Ectodermal cell (in vitro differentiated cells): Measurements from ENCODE around the gene CNR2.
"Not testable (repeated sequence)": the region's sequence is repeated elsewhere in the genome, so short reads cannot be mapped to it uniquely, and the experiment has no call there.

ENCODE experiments used
- H3K27ac ChIP-seq: 2 replicates; pipeline ENCODE4 v1.7.0; 2013; ENCODE audit warnings: mild to moderate bottlenecking, low read depth, low read length; ENCODE audit not compliant: insufficient read depth, poor library complexity, severe bottlenecking
- H3K27me3 ChIP-seq: 2 replicates; pipeline ENCODE4 v1.7.0; 2013; ENCODE audit warnings: mild to moderate bottlenecking, low read length; ENCODE audit not compliant: insufficient read depth, control insufficient read depth, poor library complexity, severe bottlenecking
- H3K36me3 ChIP-seq: one replicate; pipeline ENCODE4 v1.7.0; 2013; ENCODE audit warnings: low read length; ENCODE audit not compliant: control insufficient read depth, insufficient read depth
- H3K4me1 ChIP-seq: one replicate; pipeline ENCODE4 v1.7.0; 2013; ENCODE audit warnings: low read length; ENCODE audit not compliant: control insufficient read depth, insufficient read depth
- H3K4me3 ChIP-seq: 2 replicates; pipeline ENCODE4 v1.7.0; 2013; ENCODE audit warnings: low read depth, low read length, control low read depth; ENCODE audit not compliant: insufficient read depth
- H3K9me3 ChIP-seq: 2 replicates; pipeline ENCODE4 v1.7.0; 2013; ENCODE audit warnings: mild to moderate bottlenecking, low read length, moderate library complexity; ENCODE audit not compliant: control insufficient read depth
- WGBS, 2 experiments: methylation state at CpG; one replicate each; pipeline ENCODE4 v1.1.7; 2013; ENCODE audit warnings: missing lambda C conversion rate in 2 of 2; 5-methylcytosine and 5-hydroxymethylcytosine counted together

Gene CNR2

GRCh38 chr1:23905461-23906025 is 7.6 kb downstream of the CNR2 start:
- Histone ChIP-seq H3K4me3 (no peak overlapping the region), H3K9me3 (no peaks in the 10 kb centered on the region), H3K36me3 (no peaks in the 10 kb centered on the region), H3K4me1 (peaks cover 5% of the 10 kb centered on the region), H3K27ac (no peak overlapping the region), H3K27me3 (peaks cover 46% of the 10 kb centered on the region)
- 92 to 95% methylated on average over 5 of the region's 7 CpGs for WGBS, 2 experiments

GRCh38 chr1:23904748-23905357 is 8.3 kb downstream of the CNR2 start:
- H3K4me3 ChIP-seq, result no peak overlapping the region
- no peaks in the 10 kb centered on the region for H3K36me3 ChIP-seq
- peaks cover 48% of the 10 kb centered on the region for H3K27me3 ChIP-seq
- no peak overlapping the region for H3K27ac ChIP-seq
- peaks cover 5% of the 10 kb centered on the region for H3K4me1 ChIP-seq
- H3K9me3 ChIP-seq, result no peaks in the 10 kb centered on the region
- 86 to 89% methylated on average over 10 of the region's 10 CpGs for WGBS, 2 experiments

- Histone ChIP-seq H3K4me3 (no peak overlapping the region), H3K36me3 (no peaks in the 10 kb centered on the region), H3K27me3 (peaks cover 48% of the 10 kb centered on the region), H3K9me3 (no peaks in the 10 kb centered on the region), H3K27ac (no peak overlapping the region), H3K4me1 (peaks cover 5% of the 10 kb centered on the region)
- 33 to 41% methylated on average over 6 of the region's 6 CpGs for WGBS, 2 experiments
Observed at GRCh38 chr1:23903754-23904153, 9.4 kb downstream of the CNR2 start.

- Histone ChIP-seq H3K4me3 (peak overlapping the region; percentile 34), H3K4me1 (peaks cover 5% of the 10 kb centered on the region), H3K36me3 (no peaks in the 10 kb centered on the region), H3K27ac (no peak overlapping the region), H3K27me3 (peaks cover 48% of the 10 kb centered on the region), H3K9me3 (no peaks in the 10 kb centered on the region)
- 24 to 25% methylated on average over 92 of the region's 92 CpGs for WGBS, 2 experiments
Observed at GRCh38 chr1:23902321-23903278, 10.6 kb downstream of the CNR2 start.

GRCh38 chr1:23900017-23900416 is 13.1 kb downstream of the CNR2 start:
- H3K27me3 ChIP-seq, result peaks cover 46% of the 10 kb centered on the region
- WGBS, 2 experiments, result 79 to 82% methylated on average over 8 of the region's 8 CpGs
- H3K9me3 ChIP-seq, H3K4me1 ChIP-seq, H3K36me3 ChIP-seq, H3K27ac ChIP-seq, H3K4me3 ChIP-seq: not testable (repeated sequence)

- Histone ChIP-seq H3K4me1 (peaks cover 5% of the 10 kb centered on the region), H3K27ac (no peak overlapping the region), H3K27me3 (peaks cover 37% of the 10 kb centered on the region), H3K9me3 (no peaks in the 10 kb centered on the region), H3K36me3 (no peaks in the 10 kb centered on the region), H3K4me3 (no peak overlapping the region)
- 94 to 98% methylated on average over 3 of the region's 3 CpGs for WGBS, 2 experiments
Observed at GRCh38 chr1:23899070-23899469, 14.1 kb downstream of the CNR2 start.

GRCh38 chr1:23897083-23897482 is 16.1 kb downstream of the CNR2 start:
- no peak overlapping the region for H3K4me3 ChIP-seq
- H3K27me3 ChIP-seq, result peaks cover 17% of the 10 kb centered on the region
- no peaks in the 10 kb centered on the region for H3K9me3 ChIP-seq
- 91 to 94% methylated on average over 6 of the region's 6 CpGs for WGBS, 2 experiments
- no peaks in the 10 kb centered on the region for H3K4me1 ChIP-seq
- no peaks in the 10 kb centered on the region for H3K36me3 ChIP-seq
- H3K27ac ChIP-seq, result no peak overlapping the region

GRCh38 chr1:23896491-23896890 is 16.7 kb downstream of the CNR2 start:
- Histone ChIP-seq H3K9me3 (no peaks in the 10 kb centered on the region), H3K27me3 (peaks cover 11% of the 10 kb centered on the region), H3K4me1 (no peaks in the 10 kb centered on the region), H3K36me3 (no peaks in the 10 kb centered on the region), H3K27ac (no peak overlapping the region), H3K4me3 (no peak overlapping the region)
- 58 to 62% methylated on average over 3 of the region's 3 CpGs for WGBS, 2 experiments

- Histone ChIP-seq H3K27ac (no peak overlapping the region), H3K9me3 (no peaks in the 10 kb centered on the region), H3K4me1 (no peaks in the 10 kb centered on the region), H3K36me3 (no peaks in the 10 kb centered on the region), H3K4me3 (no peak overlapping the region), H3K27me3 (peaks cover 6% of the 10 kb centered on the region)
- 68 to 70% methylated on average over 4 of the region's 4 CpGs for WGBS, 2 experiments
Observed at GRCh38 chr1:23895993-23896392, 17.2 kb downstream of the CNR2 start.

GRCh38 chr1:23895082-23895481 is 18.1 kb downstream of the CNR2 start:
- H3K4me1 ChIP-seq, result no peaks in the 10 kb centered on the region
- no peaks in the 10 kb centered on the region for H3K36me3 ChIP-seq
- H3K4me3 ChIP-seq, result no peak overlapping the region
- no peaks in the 10 kb centered on the region for H3K9me3 ChIP-seq
- 90 to 91% methylated on average over 5 of the region's 5 CpGs for WGBS, 2 experiments
- no peak overlapping the region for H3K27ac ChIP-seq
- no peaks in the 10 kb centered on the region for H3K27me3 ChIP-seq
